ELF-1 (cell line): Measurements from ENCODE around the gene C16orf54.
"Not testable (repeated sequence)": the region's sequence is repeated elsewhere in the genome, so short reads cannot be mapped to it uniquely, and the experiment has no call there.

Experiments
- DNase-seq: peaks from one replicate; pipeline ENCODE4 v3.0.0-alpha.2; 2016; ENCODE audit warnings: low read depth, low spot score

Gene C16orf54

DNA sequence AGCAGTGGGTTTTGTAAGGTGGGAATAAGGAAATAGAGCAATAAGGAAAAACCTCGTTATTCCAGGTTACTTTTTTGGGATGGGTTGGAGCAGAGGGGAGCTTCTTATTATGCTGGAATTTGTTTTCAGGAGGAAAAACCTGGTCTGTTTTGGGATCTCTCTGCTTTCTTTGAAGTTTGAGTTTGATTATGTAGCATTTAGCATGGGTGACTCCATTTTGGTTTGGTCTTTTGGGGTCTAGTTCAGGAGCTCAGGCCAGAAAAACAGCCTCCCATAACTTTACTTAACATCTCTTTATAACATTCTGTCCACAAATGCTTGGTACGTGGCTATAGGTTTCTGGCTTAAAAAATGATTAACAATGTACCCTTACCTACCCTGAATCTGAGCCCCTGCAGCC lies 23.7 kb upstream of the C16orf54 start:
- no peak for DNase-seq

- no peak for DNase-seq
These were observed 21.3 kb upstream of the C16orf54 start for GRCh38 chr16:29767062-29767461.

DNA sequence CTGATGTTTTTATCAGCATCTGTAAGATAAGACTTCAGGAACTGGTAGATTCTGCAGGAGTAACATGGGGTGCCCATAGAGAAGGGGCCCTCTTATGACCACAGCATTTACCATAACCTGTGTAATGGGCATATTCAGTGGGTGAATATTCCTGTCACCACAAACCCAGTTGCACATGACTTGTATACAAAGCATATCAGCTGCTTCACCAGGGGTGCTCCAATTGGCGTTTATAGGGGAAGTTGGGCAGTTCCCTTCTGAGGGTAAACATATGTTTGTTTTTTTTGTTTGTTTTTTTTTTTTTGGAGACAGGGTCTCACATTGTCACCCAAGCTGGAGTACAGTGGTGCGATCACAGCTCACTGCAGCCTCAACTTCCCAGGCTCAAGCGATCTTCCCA lies 20.8 kb upstream of the C16orf54 start:
- no peak for DNase-seq

DNA sequence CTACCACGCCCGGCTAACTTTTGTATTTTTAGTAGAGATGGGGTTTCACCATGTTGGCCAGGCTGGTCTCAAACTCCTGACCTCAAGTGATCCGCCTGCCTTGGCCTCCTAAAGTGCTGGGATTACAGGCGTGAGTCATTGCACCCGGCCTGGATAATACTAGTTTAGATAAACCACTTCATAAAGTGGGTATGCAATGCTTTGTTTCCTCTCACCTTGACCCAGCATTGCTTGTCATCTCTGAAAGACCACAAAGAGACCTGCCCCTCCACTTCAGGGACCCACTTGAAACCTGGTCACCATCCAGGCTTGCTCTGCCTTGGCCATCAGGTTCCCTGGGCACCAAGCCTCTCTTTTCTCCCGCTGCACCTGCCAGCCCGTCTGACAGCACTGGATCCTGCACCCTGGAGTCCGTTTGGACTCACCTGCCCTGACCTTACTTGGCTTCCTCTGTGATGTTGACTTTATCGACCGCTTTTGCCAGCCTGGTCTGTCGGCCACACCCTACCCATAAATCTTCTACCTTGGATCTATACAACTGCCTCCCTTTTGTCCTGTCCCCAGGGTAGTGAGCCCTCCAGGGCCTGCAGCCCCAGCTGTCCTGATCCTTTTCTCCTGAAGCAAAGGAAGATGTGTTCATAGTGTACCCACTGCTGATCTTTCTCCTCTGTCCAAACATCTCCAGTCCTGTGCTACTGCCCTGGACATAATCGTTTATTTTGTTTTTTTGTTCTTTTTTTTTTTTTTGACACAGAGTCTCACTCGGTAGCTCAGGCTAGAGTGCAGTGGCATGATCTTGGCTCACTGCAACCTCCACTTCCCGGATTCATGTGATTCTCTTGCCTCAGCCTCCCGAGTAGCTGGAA lies 19.6 kb upstream of the C16orf54 start:
- no peak for DNase-seq

DNA sequence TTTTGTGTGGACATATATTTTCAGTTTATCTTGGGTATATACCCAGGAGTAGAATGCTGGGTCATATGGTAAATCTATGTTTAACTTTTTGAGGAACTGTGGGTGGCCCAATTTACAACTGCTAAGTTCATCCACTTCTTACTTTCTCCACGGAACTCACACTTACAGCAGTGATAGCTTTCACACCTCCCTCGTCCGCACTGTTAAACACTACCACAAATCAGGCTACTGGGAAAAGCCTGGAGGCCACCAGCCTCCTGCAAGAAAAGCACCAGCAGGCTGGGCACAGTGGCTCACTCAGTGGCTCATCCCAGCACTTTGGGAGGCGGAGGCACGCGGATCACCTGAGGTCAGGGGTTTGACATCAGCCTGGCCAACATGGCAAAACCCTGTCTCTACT lies 17.5 kb upstream of the C16orf54 start:
- no peak for DNase-seq

- DNase-seq: no peak
These were observed 16.1 kb upstream of the C16orf54 start for GRCh38 chr16:29761882-29762281.

DNA sequence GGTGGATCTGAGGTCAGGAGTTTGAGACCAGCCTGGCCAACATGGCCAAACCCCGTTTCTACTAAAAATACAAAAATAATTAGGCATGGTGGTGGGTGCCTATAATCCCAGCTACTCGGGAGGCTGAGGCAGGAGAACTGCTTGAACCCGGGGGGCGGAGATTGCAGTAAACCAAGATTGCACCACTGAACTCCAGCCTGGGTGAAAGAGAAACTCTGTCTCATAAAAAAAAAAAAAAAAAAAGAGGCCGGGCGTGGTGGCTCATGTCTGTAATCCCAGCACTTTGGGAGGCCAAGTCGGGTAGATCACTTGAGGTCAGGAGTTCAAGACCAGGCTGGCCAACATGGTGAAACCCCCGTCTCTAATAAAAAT lies 15.5 kb upstream of the C16orf54 start:
- DNase-seq: not testable (repeated sequence)

DNA sequence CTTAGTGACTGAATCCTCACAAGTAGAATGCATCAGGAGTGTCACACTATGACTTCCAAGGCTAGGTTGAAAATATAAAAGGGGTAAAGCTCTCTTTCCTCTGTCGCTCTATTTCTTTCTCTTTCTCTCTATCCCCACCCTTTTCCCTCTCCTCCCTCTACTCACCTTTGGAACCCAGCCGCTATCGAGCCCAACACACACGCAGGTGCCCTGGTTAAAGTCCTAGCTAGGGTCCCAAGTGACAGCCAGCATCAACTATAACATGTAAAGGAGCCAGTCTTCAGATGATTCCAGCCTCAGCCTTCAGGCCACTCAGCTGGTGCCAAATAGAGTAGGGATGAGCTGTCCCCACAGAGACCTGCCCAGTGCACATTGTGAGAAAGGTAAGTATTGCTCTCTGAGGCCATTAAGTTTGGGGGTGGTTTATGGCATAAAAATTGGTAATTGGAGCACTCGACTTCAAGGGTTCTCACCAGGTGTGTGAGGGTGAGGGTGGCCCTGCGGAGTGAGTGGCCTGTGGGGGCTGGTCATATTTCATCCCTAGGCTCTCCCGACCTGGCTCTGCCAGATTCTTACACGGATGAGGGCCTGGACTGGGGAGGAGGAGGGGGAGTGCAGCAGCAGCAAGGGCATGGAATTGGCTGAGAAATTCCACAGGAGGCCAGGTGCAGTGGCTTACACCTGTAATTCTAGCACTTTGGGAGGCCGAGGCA lies 14.9 kb upstream of the C16orf54 start:
- no peak for DNase-seq

DNA sequence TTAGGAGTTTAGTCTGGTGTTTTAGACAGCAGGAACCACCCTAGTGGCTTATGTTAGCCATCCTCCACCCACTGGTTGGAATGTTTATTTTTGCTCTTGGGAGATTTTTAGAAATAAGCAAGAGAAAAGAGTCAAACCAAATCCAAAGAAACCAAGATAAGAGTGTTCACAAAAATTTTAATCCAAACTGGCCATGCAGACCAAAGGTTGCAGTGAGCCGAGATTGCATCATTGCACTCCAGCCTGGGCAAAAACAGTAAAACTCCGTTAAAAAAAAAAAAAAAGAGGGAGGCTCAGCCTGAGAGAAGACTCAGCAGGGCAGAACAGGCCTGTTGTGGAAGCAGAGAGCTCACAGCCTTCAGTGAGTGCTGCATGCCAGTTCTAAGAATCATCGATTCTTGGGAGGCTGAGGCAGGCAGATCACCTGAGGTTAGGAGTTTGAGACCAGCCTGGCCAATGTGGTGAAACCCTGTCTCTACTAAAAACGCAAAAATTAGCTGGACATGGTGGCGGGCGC lies 12.2 kb upstream of the C16orf54 start:
- DNase-seq: peak; percentile 36

DNA sequence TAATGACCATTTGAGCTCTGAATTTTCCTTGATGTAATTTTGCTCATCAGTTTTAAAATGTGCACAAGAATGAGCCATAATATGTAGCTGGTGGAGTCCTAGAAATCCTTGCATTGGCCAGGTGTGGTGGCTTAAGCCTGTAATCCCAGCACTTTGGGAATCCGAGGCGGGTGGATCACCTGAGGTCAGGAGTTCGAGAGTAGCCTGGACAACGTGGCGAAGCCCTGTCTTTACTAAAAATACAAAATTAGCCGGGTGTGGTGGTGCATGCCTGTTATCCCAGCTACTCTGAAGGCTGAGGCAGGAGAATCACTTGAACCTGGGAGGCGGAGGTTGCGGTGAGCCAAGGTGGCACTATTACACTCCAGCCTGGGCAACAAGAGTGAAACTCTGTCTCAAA lies 11.3 kb upstream of the C16orf54 start:
- not testable (repeated sequence) for DNase-seq

DNA sequence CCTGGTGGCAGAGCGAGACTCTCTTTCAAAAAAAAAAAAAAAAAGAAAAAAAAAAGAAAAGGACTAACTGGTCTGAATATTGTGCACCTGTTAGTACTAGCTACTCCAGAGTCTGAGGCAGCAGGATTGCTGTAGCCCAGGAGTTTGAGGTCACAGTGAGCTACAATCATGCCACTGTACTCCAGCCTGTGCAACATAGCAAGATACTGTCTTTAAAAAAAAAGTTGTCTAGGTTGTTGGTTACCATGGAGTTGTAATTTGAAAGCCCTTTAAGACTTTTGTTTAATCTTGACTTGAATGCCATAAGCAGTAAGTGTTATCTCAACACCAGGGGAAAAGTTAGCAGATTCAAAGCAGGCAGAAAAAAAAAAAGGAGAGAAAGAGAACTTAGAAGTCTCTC lies 10.9 kb upstream of the C16orf54 start:
- DNase-seq: no peak

GRCh38 chr16:29753516-29753915 lies 7.7 kb upstream of the C16orf54 start:
- DNase-seq: no peak

GRCh38 chr16:29748760-29749149 lies 3.0 kb upstream of the C16orf54 start:
- not testable (repeated sequence) for DNase-seq

DNA sequence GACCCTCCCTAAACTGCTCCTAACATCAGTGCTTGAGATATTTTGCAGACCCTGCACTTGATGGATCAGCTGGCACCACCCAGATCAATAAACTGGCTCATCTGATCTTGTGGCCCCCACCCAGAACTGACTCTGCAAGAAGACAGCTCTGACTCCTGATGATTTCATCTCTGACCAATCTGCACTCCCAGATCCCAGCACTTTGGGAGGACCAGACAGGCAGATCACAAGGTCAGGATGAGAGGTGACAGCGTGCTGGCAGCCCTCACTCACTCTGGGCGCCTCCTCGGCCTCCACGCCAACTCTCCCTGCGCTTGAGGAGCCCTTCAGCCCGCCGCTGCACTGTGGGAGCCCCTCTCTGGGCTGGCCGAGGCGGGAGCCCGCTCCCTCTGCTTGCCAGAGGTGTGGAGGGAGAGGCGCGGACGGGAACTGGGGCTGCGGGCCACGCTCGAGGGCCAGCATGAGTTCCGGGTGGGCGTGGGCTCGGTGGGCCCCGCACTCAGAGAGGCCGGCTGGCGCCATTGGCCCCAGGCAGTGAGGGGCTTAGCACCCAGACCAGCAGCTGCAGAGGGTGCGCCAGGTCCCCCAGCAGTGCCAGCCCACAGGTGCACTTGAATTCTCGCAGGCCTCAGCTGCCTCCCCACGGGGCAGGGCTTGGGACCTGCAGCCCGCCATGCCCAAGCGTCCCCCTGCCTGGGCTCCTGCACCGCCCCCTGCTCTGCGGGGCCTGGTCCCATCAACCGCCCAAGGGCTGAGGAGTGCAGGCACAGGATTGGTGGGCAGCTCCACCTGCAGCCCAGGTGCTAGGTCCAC lies 2.4 kb upstream of the C16orf54 start:
- DNase-seq: no peak

DNA sequence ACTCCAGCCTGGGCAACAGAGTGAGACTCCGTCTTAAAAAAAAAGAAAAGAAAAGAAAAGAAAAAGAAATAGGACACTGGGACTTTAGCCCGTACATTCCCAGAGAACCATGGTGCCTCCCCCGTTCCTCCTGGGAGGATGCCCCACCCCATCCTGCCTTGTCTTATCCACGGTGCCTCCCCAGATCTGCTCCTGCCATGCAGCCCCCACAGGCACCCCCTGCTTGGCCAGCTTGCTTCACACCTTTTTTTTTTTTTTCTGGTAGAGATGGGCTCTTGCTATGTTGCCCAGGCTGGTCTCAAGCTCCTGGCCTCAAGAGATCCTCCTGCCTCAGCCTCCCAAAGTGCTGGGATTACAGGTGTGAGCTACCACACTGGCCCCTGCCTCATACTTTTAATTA lies 728 bp upstream of the C16orf54 start:
- DNase-seq: not testable (repeated sequence)

DNA sequence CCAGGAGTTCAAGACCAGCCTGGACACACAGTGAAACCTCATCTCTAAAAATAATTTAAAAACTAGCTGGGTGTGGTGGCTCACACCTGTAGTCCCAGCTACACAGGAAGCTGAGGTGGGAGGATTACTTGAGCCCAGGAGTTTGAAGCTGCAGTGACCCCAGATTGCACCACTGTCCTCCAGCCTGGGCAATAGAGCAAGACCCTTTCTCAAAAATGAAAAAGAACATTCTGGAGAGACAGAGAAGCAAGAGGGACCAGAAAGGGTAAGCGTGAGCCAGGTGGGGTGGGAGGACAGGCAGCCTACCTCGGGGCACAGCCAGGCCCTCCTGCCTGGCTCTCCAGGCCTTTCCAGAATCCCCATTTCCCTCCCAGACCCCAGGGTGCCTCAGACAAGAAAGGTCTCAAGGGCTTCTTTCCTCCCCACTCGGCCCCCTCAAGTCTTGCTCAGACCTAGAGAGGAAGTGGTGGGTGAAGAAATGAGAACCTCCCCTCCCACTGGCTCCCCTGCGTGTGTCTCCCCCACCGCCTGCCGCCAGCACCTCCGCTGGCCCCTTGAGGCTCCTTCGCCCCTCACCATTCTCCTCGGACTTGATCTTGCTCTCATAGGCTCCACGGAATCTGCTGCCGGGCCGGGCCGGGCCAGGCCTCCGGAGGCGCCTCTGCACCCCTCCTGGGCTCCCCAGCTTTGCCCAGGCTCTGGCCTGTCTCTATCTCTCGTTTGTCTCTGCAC lies 503 bp downstream of the C16orf54 start:
- no peak for DNase-seq

DNA sequence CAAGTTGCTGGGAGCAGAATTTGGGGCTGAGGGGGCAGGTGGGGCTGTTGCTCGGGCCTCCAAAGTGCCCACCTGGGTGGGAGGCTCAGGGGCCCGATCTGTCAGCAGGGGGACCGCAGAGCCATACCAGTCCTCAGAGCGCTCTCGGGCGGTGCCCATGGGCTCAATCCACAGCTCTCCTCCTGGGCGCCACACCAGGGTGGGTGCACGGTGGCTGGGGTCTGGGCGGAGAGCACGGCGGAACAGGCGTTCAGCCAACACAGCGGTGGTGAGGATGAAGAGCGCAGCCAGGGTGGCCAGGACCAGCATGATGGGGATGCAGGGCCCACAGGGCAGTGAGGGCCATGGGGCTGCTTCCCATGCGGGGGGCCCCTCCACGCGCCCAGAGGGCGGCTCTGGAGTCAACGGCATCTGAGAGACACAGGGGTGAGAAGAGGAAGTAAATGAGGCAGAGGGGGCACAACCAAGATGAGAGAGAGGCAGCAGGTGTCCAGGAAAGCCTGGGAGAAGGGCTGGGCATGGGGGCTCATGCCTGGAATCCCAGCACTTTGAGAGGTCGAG lies 1.2 kb downstream of the C16orf54 start:
- no peak for DNase-seq

DNA sequence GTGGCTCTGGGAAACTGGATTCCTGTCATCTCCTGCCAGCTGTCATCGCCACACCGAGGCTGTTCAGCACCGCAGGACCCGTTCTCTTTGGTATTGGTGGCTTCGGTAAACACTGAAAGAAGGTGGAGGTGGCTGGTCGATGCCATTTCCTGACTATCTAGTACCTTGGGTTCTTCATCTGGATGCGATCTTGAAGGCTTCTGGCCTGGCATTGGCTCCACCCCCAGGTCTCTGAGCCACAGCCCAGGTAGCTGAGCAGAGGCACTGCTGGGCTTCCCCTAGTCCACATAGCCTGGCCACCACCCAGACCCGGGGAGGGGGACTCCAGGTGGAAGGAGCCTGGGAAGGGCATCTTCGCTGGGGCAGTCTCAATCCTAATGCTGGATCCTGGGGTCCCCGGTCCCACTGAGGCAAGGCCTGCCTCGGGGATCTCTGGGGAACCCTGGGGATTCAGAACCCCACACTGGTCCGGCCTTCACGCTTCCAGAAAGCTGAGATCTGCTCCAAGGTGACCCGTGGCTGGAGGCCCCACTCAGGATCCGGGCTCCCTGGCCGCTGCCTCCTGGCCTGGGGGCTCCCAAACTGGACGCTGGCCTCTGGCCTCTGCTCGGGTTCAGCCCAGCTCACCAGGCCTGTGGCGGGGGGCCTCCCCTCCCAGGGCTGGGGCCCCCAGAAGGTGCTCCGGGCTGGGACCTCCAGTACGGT lies 1.8 kb downstream of the C16orf54 start:
- no peak for DNase-seq

- no peak for DNase-seq
These were observed 2.3 kb downstream of the C16orf54 start for GRCh38 chr16:29743475-29743826.

- no peak for DNase-seq
These were observed 3.0 kb downstream of the C16orf54 start for GRCh38 chr16:29742683-29743275.
